8988T (cell line): Measurements from ENCODE around the gene TMED5.
"Not testable (repeated sequence)": the region's sequence is repeated elsewhere in the genome, so short reads cannot be mapped to it uniquely, and the experiment has no call there.

Experiments used
- DNase-seq: peaks from one replicate; pipeline ENCODE4 v3.0.0; 2011

Gene TMED5

GRCh38 chr1:93171549-93172034 lies 8.6 kb downstream of the TMED5 start:
- no peak for DNase-seq

DNA sequence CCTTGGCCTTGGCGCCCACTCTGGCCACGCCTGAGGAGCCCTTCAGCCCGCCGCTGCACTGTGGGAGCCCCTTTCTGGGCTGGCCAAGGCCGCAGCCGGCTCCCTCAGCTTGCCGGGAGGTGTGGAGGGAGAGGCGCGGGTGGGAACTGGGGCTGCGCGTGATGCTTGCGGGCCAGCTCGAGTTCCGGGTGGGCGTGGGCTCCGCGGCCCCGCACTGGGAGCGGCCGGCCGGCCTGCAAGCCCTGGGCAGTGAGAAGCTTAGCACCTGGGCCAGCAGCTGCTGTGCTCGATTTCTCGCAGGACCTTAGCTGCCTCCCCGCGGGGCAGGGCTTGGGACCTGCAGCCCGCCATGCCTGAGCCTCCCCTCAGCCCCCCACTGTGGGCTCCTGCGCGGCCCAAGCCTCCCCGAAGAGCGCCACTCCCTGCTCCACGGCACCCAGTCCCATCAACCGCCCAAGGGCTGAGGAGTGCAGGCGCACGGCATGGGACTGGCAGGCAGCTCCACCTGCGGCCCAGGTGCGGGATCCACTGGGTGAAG lies 10.0 kb downstream of the TMED5 start:
- not testable (repeated sequence) for DNase-seq

- no peak for DNase-seq
Observed at GRCh38 chr1:93167006-93167405, 13.2 kb downstream of the TMED5 start.

DNA sequence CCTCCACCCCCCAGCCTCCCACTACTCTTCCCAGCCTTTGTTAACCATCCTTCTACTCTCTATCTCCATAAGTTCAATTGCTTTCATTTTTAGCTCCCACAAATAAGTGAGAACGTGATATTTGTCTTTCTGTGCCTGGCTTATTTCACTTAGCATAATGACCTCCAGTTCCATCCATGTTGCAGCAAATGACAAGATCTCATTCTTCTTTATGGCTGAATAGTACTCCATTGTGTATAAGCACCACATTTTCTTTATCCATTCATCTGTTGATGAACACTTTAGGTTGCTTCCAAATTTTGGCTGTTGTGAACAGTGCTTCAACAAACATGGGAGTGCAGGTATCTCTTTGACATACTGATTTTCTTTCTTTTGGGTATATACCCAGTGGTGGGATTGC lies 14.3 kb downstream of the TMED5 start:
- DNase-seq, result not testable (repeated sequence)

- no peak for DNase-seq
Observed at GRCh38 chr1:93164816-93165215, 15.4 kb downstream of the TMED5 start.

DNA sequence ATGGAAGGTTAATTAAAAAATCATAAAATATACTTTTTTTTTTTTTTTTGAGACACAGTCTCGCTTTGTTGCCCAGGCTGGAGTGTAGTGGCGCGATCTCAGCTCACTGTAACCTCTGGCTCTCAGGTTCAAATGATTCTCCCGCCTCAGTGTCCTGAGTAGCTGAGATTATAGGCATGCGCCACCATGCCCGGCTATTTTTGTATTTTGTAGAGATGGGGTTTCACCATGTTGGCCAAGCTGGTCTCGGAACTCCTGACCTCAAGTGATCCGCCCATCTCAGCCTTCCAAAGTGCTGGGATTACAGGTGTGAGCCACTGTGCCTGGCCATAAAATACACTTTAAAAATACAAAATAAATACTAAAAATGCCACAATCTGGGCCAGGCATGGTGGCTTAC lies 16.9 kb downstream of the TMED5 start:
- not testable (repeated sequence) for DNase-seq

- DNase-seq, result no peak
Observed at GRCh38 chr1:93159337-93159736, 20.9 kb downstream of the TMED5 start.

GRCh38 chr1:93155335-93155734 lies 24.9 kb downstream of the TMED5 start:
- no peak for DNase-seq

DNA sequence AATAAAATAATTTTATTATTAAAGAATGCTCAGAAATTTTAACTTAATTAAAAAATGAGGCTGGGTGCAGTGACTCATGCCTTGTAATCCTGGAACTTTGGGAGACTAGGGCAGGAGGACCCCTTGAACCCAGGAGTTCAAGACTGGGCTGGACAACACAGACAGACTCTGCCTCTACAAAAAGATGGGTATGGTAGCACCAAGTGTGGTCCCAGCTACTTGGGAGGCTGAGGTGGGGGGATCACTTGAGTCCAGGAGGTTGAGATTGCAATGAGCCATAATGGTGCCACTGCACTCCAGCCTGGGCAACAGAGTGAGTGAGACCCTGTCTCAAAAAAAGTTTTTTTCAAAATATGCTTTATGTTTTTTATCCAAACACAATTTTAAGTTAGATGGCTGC lies 25.3 kb downstream of the TMED5 start:
- DNase-seq, result no peak

GRCh38 chr1:93152835-93153234 lies 27.4 kb downstream of the TMED5 start:
- no peak for DNase-seq

DNA sequence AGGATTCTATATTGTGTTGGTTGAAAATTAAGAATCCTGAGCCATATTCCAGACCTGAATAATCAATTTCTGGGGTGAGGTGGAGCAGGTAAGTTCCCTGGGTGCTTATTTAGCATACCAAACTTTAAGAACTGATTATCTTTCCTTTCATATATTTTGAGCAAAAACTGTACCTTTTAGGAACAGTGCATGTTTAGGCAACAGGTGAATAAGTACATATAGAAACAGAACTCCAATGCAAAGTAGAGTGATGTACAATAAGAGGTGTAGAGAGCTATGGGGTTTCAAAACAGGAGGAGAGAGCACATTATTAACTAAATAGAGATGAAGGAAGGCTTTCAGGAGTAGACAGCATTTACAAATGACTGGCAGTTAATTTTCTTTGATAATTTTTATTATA lies 28.7 kb downstream of the TMED5 start:
- DNase-seq, result no peak

GRCh38 chr1:93150729-93151128 lies 29.5 kb downstream of the TMED5 start:
- no peak for DNase-seq

GRCh38 chr1:93148001-93148400 lies 32.2 kb downstream of the TMED5 start:
- DNase-seq, result no peak

DNA sequence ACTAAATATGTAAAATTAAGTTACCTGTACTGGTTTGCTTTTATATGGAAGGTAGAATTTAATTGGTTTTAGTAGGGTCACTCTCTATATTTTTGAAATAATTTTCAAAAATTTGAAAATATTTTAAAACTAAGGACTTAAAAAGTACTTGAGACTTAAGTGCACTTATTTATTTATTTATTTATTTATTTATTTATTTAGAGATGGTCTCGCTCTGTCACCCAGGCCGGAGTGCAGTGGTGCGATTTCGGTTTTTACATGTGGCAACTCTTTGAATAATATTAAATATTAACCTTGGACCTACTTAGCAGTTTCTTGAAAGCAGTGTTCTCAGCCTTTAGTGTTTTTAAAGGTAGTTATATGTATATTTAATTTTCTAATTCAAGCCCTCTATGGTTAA lies 36.4 kb downstream of the TMED5 start:
- DNase-seq, result no peak

GRCh38 chr1:93143136-93143535 lies 37.1 kb downstream of the TMED5 start:
- no peak for DNase-seq

DNA sequence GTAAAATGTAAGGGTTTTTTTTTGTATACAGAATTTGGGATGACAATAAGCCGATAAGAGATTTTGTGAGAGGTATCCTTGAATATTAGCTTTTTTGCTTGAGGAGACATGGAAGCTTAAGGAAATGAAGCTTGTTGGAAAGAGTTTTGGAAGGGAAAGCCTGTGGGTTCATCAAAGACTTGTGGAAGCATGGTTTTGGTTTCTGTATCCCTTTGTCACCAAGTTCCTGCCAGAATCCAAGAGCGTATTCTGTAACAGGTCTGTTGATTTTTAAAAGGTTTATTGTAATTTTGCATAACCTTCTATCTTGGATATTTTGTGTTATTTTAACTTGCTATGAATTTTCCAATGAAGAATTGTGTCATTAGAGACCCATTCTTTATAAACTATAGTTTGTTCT lies 38.1 kb downstream of the TMED5 start:
- no peak for DNase-seq

- DNase-seq, result no peak
Observed at GRCh38 chr1:93140106-93140505, 40.1 kb downstream of the TMED5 start.

DNA sequence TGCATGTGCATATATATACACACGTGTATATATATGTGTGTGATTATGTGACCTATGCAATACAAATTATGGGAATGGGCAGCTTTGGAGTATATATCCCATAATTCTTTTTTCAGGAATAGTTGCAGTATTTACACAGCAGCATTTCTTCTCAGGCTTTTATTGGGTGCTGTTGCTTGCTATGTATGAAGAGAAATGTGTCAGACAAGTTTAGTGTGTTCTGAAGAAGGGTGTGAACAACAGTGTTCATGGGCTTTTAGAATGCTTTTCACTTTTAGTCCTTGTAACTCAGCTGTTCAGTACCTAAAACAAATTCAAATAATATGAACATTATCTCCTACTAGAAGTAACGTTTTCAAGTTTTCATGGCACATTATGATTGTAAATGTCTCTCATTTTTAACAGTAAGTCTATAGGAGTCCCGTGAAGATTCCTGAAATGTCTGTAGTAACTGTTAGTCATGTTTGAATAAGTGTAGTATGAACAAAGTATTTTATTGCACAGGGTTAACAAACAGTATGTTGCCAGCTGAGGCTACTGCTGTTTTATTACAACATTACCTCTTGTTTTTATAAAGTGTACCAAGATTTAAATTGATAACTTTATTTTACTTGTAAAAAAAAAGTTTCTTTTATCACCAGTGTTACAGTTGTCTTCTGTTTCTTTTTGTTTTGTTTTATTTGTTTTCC lies 42.5 kb downstream of the TMED5 start:
- no peak for DNase-seq

DNA sequence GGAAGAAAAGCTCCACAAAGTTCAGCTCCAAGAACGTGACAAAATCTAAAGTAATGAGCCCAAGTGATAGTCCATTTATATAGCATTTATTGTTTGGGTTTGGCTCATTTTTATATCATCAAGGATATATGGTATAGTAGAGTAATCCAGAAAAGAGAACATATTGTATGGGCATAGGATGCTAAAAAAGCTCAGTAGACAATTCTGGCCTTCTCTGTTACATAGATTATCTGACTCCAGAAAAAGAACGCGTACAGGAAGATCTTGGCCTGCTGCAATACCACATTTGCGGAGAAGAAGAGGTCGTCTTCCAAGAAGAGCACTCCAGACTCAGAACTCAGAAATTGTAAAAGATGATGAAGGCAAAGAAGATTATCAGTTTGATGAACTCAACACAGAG lies 43.8 kb downstream of the TMED5 start:
- DNase-seq, result no peak

- DNase-seq, result no peak
Observed at GRCh38 chr1:93132638-93133037, 47.6 kb downstream of the TMED5 start.

GRCh38 chr1:93129507-93130099 lies 50.6 kb downstream of the TMED5 start:
- no peak for DNase-seq

- no peak for DNase-seq
Observed at GRCh38 chr1:93124556-93125355, 55.5 kb downstream of the TMED5 start.

DNA sequence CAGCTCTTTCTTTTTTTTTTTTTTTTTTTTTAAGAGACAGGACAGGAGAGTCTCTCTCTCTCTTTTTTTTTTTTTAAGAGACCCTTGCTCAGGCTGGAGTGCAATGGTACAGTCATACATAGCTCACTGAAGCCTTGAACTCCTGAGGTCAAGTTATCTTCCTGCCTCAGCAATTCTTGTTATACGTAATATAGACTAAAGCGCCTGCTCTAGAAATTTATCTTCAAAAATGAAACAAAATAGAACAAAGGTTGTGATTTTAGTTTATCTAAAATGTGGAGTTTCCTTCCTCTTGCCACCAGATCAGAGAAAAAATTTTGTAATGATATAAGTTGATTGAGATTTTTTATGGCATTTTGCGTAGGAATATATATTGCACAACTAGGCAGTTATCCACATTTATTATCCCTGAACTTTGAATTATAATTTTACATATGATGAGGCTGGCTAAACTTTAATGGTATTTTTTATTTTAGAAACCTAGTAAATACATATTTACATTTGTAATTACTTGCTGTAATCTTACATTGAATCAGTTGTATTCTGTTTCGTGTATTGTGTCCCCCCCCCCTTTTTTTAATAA lies 56.9 kb downstream of the TMED5 start:
- no peak for DNase-seq
